Mucosa of stomach (tissue), 1 donor: Measurements from ENCODE around the gene TRA2B.
"Not testable (repeated sequence)": the region's sequence is repeated elsewhere in the genome, so short reads cannot be mapped to it uniquely, and the experiment has no call there.

ENCODE experiments used
- H3K27me3 ChIP-seq: one replicate; pipeline ENCODE4 v1.7.0; 2013; ENCODE audit warnings: mild to moderate bottlenecking, low read length; ENCODE audit not compliant: control insufficient read depth, insufficient read depth
- H3K36me3 ChIP-seq: one replicate; pipeline ENCODE4 v1.7.0; 2013; ENCODE audit warnings: low read length; ENCODE audit not compliant: control insufficient read depth, insufficient read depth
- H3K4me1 ChIP-seq: one replicate; pipeline ENCODE4 v1.7.0; 2013; ENCODE audit warnings: mild to moderate bottlenecking, low read length; ENCODE audit not compliant: control insufficient read depth, insufficient read depth
- H3K4me3 ChIP-seq: one replicate; pipeline ENCODE4 v1.7.0; 2013; ENCODE audit warnings: low read length
- H3K9ac ChIP-seq: one replicate; pipeline ENCODE4 v1.7.0; 2013; ENCODE audit warnings: mild to moderate bottlenecking, low read length, moderate library complexity
- H3K9me3 ChIP-seq: one replicate; pipeline ENCODE4 v1.7.0; 2013; ENCODE audit warnings: mild to moderate bottlenecking, low read length, moderate library complexity; ENCODE audit not compliant: control insufficient read depth
- donor health status: Pancreatic carcinoma.

TRA2B gene

DNA sequence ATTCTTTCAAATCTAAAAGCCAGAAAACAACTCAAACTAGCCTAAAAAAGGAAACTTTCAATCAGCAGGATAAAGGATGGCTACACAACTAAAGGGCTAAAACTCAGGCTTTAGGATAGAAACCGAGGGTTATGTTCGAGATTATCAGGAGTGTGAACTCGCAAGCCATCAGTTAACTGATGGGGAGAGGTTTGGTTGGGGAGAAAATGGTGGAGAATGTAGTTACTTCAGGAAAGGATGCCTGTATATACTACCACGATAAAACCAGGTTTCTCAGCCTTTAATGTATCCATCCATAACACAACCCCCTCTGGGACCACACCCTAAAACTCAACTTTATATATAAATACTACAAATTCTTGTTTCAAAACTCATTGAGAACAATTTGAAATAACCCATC is 22.2 kb downstream of the TRA2B start:
- Histone ChIP-seq H3K4me1 (no peaks in the 10 kb centered on the region), H3K9me3 (no peaks in the 10 kb centered on the region), H3K9ac (no peak overlapping the region), H3K4me3 (no peak overlapping the region), H3K36me3 (peaks cover 10% of the 10 kb centered on the region), H3K27me3 (no peaks in the 10 kb centered on the region)

GRCh38 chr3:185914911-185915629 is 22.7 kb downstream of the TRA2B start:
- peaks cover 10% of the 10 kb centered on the region for H3K36me3 ChIP-seq
- H3K9ac ChIP-seq = no peak overlapping the region
- no peak overlapping the region for H3K4me3 ChIP-seq

GRCh38 chr3:185912929-185913901 is 24.6 kb downstream of the TRA2B start:
- H3K4me3 ChIP-seq = no peak overlapping the region
- no peak overlapping the region for H3K9ac ChIP-seq
- peaks cover 10% of the 10 kb centered on the region for H3K36me3 ChIP-seq
- no peaks in the 10 kb centered on the region for H3K27me3 ChIP-seq
- no peaks in the 10 kb centered on the region for H3K9me3 ChIP-seq
- H3K4me1 ChIP-seq = no peaks in the 10 kb centered on the region

More at GRCh38 chr3:185914911-185915629, 22.7 kb downstream of the TRA2B start:
- Histone ChIP-seq H3K4me1 (no peaks in the 10 kb centered on the region), H3K27me3 (no peaks in the 10 kb centered on the region), H3K9me3 (no peaks in the 10 kb centered on the region)

GRCh38 chr3:185912512-185912911 is 25.3 kb downstream of the TRA2B start:
- H3K9ac ChIP-seq = no peak overlapping the region
- no peaks in the 10 kb centered on the region for H3K27me3 ChIP-seq
- peaks cover 3% of the 10 kb centered on the region for H3K36me3 ChIP-seq
- H3K4me3 ChIP-seq = no peak overlapping the region
- H3K4me1 ChIP-seq = no peaks in the 10 kb centered on the region
- no peaks in the 10 kb centered on the region for H3K9me3 ChIP-seq

DNA sequence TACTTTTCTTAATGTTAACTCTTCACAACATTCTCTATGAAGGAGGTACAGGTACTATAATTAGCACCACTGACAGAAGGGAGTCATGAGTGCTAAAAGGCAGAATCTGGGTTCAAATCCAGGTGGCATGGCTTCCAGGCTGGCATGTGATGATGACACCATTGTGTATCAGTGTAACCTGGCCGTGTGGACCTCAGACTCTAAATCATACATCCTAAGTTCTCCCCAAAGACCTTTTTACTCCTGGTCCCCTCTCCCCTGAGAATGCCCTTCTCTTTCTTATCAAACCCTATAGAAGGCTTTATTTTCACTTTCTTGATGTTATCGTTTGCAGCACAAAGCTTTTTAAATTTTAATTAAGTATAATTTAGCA is 26.8 kb downstream of the TRA2B start:
- not testable (repeated sequence) for H3K27me3 ChIP-seq, H3K9ac ChIP-seq, H3K4me1 ChIP-seq, H3K9me3 ChIP-seq, H3K36me3 ChIP-seq, H3K4me3 ChIP-seq

- H3K9ac ChIP-seq, H3K4me1 ChIP-seq, H3K9me3 ChIP-seq, H3K27me3 ChIP-seq, H3K36me3 ChIP-seq, H3K4me3 ChIP-seq: not testable (repeated sequence)
These were observed 27.3 kb downstream of the TRA2B start for GRCh38 chr3:185910322-185911075.

GRCh38 chr3:185909913-185910312 is 27.9 kb downstream of the TRA2B start:
- not testable (repeated sequence) for H3K9me3 ChIP-seq, H3K4me3 ChIP-seq, H3K36me3 ChIP-seq, H3K27me3 ChIP-seq, H3K9ac ChIP-seq, H3K4me1 ChIP-seq

- Histone ChIP-seq H3K9me3 (no peaks in the 10 kb centered on the region), H3K27me3 (no peaks in the 10 kb centered on the region), H3K9ac (no peak overlapping the region), H3K4me3 (no peak overlapping the region), H3K4me1 (no peaks in the 10 kb centered on the region), H3K36me3 (no peaks in the 10 kb centered on the region)
These were observed 37.6 kb downstream of the TRA2B start for GRCh38 chr3:185900228-185900627.

DNA sequence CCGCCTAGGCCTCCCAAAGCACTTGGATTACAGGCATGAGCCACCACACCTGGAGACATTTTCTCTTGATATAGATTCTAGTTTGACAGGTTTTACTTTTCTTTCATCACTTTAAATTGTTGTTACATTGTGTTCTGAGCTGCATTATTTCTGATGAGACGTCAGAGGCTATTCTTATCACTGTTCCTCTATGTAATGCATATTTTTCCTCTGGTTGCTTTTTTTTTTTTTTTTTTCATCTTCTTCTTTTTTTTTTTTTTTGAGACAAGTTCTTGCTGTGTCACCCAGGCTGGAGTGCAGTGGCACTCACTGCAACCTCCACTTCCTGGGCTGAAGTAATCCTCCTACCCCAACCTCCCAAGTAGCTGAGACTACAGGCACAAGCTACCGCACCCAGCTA is 41.2 kb downstream of the TRA2B start:
- H3K27me3 ChIP-seq = no peaks in the 10 kb centered on the region
- no peaks in the 10 kb centered on the region for H3K4me1 ChIP-seq
- no peaks in the 10 kb centered on the region for H3K36me3 ChIP-seq
- H3K4me3 ChIP-seq = no peak overlapping the region
- H3K9me3 ChIP-seq = no peaks in the 10 kb centered on the region
- no peak overlapping the region for H3K9ac ChIP-seq

DNA sequence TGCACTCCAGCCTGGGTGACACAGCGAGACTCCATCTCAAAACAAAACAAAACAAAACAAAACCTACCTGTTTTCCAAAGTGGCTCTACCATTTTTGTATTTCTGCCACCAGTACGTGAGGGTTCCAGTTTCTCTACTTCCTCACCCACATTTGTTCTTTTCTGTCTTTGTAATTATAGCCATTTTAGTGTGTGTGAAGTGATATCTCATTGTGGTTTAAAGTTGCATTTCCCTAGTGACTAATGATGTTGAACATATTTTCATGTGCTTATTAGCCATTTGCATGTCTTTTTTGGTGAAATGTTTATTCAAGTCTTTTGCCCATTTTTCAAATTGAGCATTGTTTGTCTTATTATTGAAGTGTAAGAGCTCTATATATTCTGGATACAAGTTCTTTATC is 50.7 kb downstream of the TRA2B start:
- Histone ChIP-seq H3K36me3 (no peaks in the 10 kb centered on the region), H3K27me3 (no peaks in the 10 kb centered on the region), H3K9ac (no peak overlapping the region)

GRCh38 chr3:185884641-185885040 is 53.2 kb downstream of the TRA2B start:
- no peaks in the 10 kb centered on the region for H3K27me3 ChIP-seq
- H3K4me1 ChIP-seq = no peaks in the 10 kb centered on the region
- no peaks in the 10 kb centered on the region for H3K36me3 ChIP-seq
- H3K4me3 ChIP-seq = no peak overlapping the region
- no peak overlapping the region for H3K9ac ChIP-seq
- H3K9me3 ChIP-seq = no peaks in the 10 kb centered on the region

More for the DNA sequence above, 50.7 kb downstream of the TRA2B start:
- no peak overlapping the region for H3K4me3 ChIP-seq
- no peaks in the 10 kb centered on the region for H3K9me3 ChIP-seq
- H3K4me1 ChIP-seq = no peaks in the 10 kb centered on the region

GRCh38 chr3:185881926-185882325 is 55.9 kb downstream of the TRA2B start:
- Histone ChIP-seq H3K27me3 (no peaks in the 10 kb centered on the region), H3K4me1 (no peaks in the 10 kb centered on the region), H3K9me3 (no peaks in the 10 kb centered on the region)

More at GRCh38 chr3:185881926-185882325, 55.9 kb downstream of the TRA2B start:
- Histone ChIP-seq H3K4me3 (no peak overlapping the region), H3K9ac (no peak overlapping the region), H3K36me3 (no peaks in the 10 kb centered on the region)
